PC-9 (cell line): ENCODE data around the gene MCEMP1. TPM values are rescaled to one million over a fixed set of nuclear protein-coding genes. Genes with fewer than 3 reads are reported as not detected.
A peak's percentile ranks its signal among the peaks of the same experiment; 100 is the strongest.

Experiments used
- BruUV-seq: library from RNA; stranded (reverse); fragments of 400-500 nt; replicated peaks from 2 replicates; lab custom pipeline; 2021; lab: Mats Ljungman, UMichigan
- CTCF ChIA-PET: fragments of 300-600 bp; sonication (Branson Sonifier 250); formaldehyde crosslinking; loops from one replicate; lab custom pipeline; 2022; ENCODE audit warnings: antibody characterized with exemption; lab: Charles Lee
- POLR2A ChIA-PET: fragments of 300-600 bp; sonication (Branson Sonifier 250); formaldehyde crosslinking; loops from one replicate; lab custom pipeline; 2022; ENCODE audit warnings: antibody characterized with exemption; ENCODE audit not compliant: unreplicated experiment; lab: Charles Lee
- DNase-seq, 2 experiments: peaks; one replicate each; pipeline versions ENCODE4 v3.0.0 to v3.0.0-alpha.2; 2015 to 2022; ENCODE audit warnings: mixed read lengths in 1 of 2
- H2AFZ ChIP-seq: fragments of 200-600 bp; sonication (generic); 2 replicates; pipeline ENCODE4 v1.8.1; 2017; ENCODE audit warnings: antibody characterized with exemption
- H3F3A ChIP-seq: fragments of 200-600 bp; sonication (generic); 2 replicates; pipeline ENCODE4 v1.8.1; 2017; ENCODE audit warnings: antibody characterized with exemption, mild to moderate bottlenecking, low read depth; ENCODE audit not compliant: insufficient read depth
- H3K27ac ChIP-seq: fragments of 200-600 bp; sonication (generic); 2 replicates; pipeline ENCODE4 v1.6.1; 2016; ENCODE audit warnings: mixed run types
- H3K27me3 ChIP-seq: fragments of 200-600 bp; sonication (generic); 2 replicates; pipeline ENCODE4 v1.6.1; 2016; ENCODE audit warnings: low read depth, mixed run types; ENCODE audit not compliant: insufficient read depth
- H3K36me3 ChIP-seq: fragments of 200-600 bp; sonication (generic); 2 replicates; pipeline ENCODE4 v1.6.1; 2016; ENCODE audit warnings: low read depth, mixed run types
- H3K4me1 ChIP-seq: fragments of 200-600 bp; sonication (generic); replicated peaks from 2 replicates; pipeline ENCODE4 v1.6.1; 2016; ENCODE audit warnings: mixed run types; ENCODE audit not compliant: insufficient read depth
- H3K4me2 ChIP-seq: fragments of 200-600 bp; sonication (generic); 2 replicates; pipeline ENCODE4 v1.6.1; 2017; ENCODE audit warnings: mixed run types
- H3K4me3 ChIP-seq: fragments of 200-600 bp; sonication (generic); 2 replicates; pipeline ENCODE4 v1.6.1; 2016; ENCODE audit warnings: mixed run types
- H3K79me2 ChIP-seq: fragments of 200-600 bp; sonication (generic); 2 replicates; pipeline ENCODE4 v1.6.1; 2017; ENCODE audit warnings: low read depth, mixed run types
- H3K9me2 ChIP-seq: fragments of 200-600 bp; sonication (generic); 2 replicates; pipeline ENCODE4 v1.8.1; 2017; ENCODE audit warnings: mild to moderate bottlenecking; ENCODE audit not compliant: insufficient read depth
- H3K9me3 ChIP-seq: fragments of 200-600 bp; sonication (generic); 2 replicates; pipeline ENCODE4 v1.8.1; 2016; ENCODE audit warnings: low read depth; ENCODE audit not compliant: insufficient read depth
- H4K20me1 ChIP-seq: fragments of 200-600 bp; sonication (generic); 2 replicates; pipeline ENCODE4 v1.8.1; 2017; ENCODE audit not compliant: insufficient read depth
- CTCF ChIP-seq: fragments of 200-600 bp; sonication (generic); conservative IDR thresholded peaks from 2 replicates; pipeline ENCODE4 v1.6.1; 2017; ENCODE audit warnings: mixed run types, antibody characterized with exemption, mild to moderate bottlenecking, moderate library complexity
- EZH2 ChIP-seq: fragments of 200-600 bp; sonication (generic); IDR thresholded peaks from 2 replicates; pipeline ENCODE4 v1.8.0; 2017; ENCODE audit warnings: antibody characterized with exemption, low read depth
- intact Hi-C: fragments of 100-400 bp; cut with micrococcal nuclease; formaldehyde crosslinking; loops from one replicate; pipeline ENCODE4 v1.10.0; 2022; ENCODE audit not compliant: unreplicated experiment
- total RNA-seq: library from RNA; stranded (reverse); gene quantifications from 2 replicates; pipeline ENCODE4 v1.2.3, GENCODE V29; 2021

Gene MCEMP1
- total RNA-seq, 1 experiment from 2014 or later, result not detected

- DNase-seq, result no peak
- no peaks in the 10 kb centered on the region for H3K9me3 ChIP-seq
- peaks cover 19% of the 10 kb centered on the region for H3K79me2 ChIP-seq
- TSS peak; percentile 26 for BruUV-seq
- H3K36me3 ChIP-seq, result 0 out of 2 replicates have a peak, but pooled peaks cover 6% of the 10 kb centered on the region
- CTCF ChIA-PET, result no interaction called here
- no peak overlapping the region for H3K27ac ChIP-seq
- intact Hi-C loops, result no loop called here
- TF ChIP-seq CTCF, result no peak
- TF ChIP-seq EZH2, result no peak
- peak overlapping the region; percentile 88 for H3K4me2 ChIP-seq
- H3K9me2 ChIP-seq, result no peaks in the 10 kb centered on the region
- peaks cover 9% of the 10 kb centered on the region; the same call in 1 of the 2 replicates for H3K27me3 ChIP-seq
- no peak overlapping the region for H2AFZ ChIP-seq
- H3F3A ChIP-seq, result peaks cover 20% of the 10 kb centered on the region
- peaks cover 20% of the 10 kb centered on the region for H3K4me1 ChIP-seq
- POLR2A ChIA-PET, result no interaction called here
- H3K4me3 ChIP-seq, result peak overlapping the region; percentile 91; the same call in 1 of the 2 replicates
- peaks cover 25% of the 10 kb centered on the region for H4K20me1 ChIP-seq
These were observed 5.4 kb downstream of the MCEMP1 start for GRCh38 chr19:7682175-7682855.

GRCh38 chr19:7685546-7686445, 8.9 kb downstream of the MCEMP1 start:
- Histone ChIP-seq H4K20me1 (peaks cover 25% of the 10 kb centered on the region), H3F3A (peaks cover 20% of the 10 kb centered on the region), H3K9me3 (no peaks in the 10 kb centered on the region), H3K27me3 (peaks cover 7% of the 10 kb centered on the region; the same call in 1 of the 2 replicates), H3K4me2 (0 out of 2 replicates have a peak overlapping the region, but pooled peaks have one; percentile 6), H3K9me2 (no peaks in the 10 kb centered on the region), H2AFZ (no peak overlapping the region), H3K36me3 (0 out of 2 replicates have a peak, but pooled peaks cover 6% of the 10 kb centered on the region), H3K4me1 (peaks cover 15% of the 10 kb centered on the region), H3K27ac (no peak overlapping the region), H3K79me2 (peaks cover 18% of the 10 kb centered on the region), H3K4me3 (no peak overlapping the region)
- ChIA-PET POLR2A (no interaction called here), CTCF (no interaction called here)
- TF ChIP-seq CTCF (no peak), EZH2 (no peak)
- intact Hi-C loops, result no loop called here
- BruUV-seq, result no TSS peak
- DNase-seq, result no peak

GRCh38 chr19:7687177-7687576, 10.3 kb downstream of the MCEMP1 start:
- Histone ChIP-seq H3K4me3 (no peak overlapping the region), H3K36me3 (0 out of 2 replicates have a peak, but pooled peaks cover 6% of the 10 kb centered on the region), H3K27me3 (peaks cover 18% of the 10 kb centered on the region), H3K4me1 (peaks cover 15% of the 10 kb centered on the region), H4K20me1 (peaks cover 25% of the 10 kb centered on the region), H3K27ac (no peak overlapping the region), H3F3A (peaks cover 20% of the 10 kb centered on the region), H3K9me2 (no peaks in the 10 kb centered on the region), H3K9me3 (no peaks in the 10 kb centered on the region), H3K79me2 (peaks cover 4% of the 10 kb centered on the region; the same call in 1 of the 2 replicates), H2AFZ (no peak overlapping the region), H3K4me2 (no peak overlapping the region)
- BruUV-seq, result no TSS peak
- ChIA-PET POLR2A (no interaction called here), CTCF (no interaction called here)
- DNase-seq, result no peak
- TF ChIP-seq CTCF (no peak), EZH2 (no peak)
- intact Hi-C loops, result no loop called here
